T1000 (cell line): Measurements from ENCODE around the gene LTF.

Source experiments
- DNase-seq: peaks from one replicate; lab custom pipeline; 2025; ENCODE audit warnings: mixed read lengths; lab: John Stamatoyannopoulos, UW

Gene LTF

DNA sequence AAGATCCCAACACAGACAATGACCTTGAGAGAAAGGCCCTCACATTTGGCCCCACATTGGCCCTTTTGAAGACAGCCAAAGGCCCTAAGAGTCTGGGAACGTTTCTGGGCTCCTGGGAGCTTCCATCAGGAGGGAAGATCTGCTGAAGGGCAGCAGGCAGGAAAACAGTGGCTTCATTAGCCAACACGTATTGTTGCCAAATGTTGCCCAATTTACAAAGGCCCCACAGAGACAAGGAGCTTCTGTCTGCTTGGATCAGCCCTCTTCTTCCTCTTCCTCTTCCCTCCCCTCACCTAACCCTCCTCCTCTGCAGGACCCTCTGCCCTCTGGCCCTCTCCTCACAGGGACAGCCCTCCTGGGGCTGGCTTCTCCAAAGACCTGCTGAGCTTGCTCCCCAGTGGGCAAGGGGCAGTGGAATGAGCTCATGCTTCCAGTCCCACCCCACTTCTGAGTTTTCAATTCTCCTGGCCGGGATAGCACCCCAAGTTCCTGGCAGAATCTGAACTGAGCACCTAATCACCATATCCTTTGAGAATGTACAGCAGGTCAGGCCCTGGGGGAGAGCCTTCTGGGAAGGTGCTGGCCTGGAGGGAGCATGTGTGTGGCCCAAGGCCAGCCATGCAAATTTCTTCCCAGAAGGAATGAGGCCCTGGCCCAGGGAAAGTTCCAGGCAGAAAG lies 5.1 kb upstream of the LTF start:
- DNase-seq: no peak

GRCh38 chr3:46468753-46469600 lies 4.3 kb upstream of the LTF start:
- no peak for DNase-seq

DNA sequence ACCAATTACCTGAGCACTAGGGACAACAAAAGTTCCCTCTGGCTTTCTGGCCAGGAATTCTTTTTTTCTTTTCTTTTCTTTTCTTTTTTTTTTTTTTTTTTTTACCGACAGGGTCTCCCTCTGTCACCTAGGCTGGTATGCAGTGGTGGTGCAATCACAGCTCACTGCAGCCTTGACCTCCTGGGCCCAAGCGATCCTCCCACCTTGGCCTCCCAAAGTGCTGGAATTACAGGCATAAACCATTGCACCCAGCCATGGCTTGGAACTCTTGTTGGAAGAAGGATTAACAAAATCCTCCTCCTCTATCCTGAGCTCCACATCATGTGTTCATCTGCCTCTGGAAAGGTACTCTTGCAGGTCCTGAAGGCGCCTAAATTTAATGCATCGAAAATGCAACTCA lies 2.9 kb upstream of the LTF start:
- no peak for DNase-seq

- no peak for DNase-seq
These were observed 2.2 kb upstream of the LTF start for GRCh38 chr3:46466871-46467403.

- DNase-seq: no peak
These were observed 1.6 kb upstream of the LTF start for GRCh38 chr3:46466273-46466672.

DNA sequence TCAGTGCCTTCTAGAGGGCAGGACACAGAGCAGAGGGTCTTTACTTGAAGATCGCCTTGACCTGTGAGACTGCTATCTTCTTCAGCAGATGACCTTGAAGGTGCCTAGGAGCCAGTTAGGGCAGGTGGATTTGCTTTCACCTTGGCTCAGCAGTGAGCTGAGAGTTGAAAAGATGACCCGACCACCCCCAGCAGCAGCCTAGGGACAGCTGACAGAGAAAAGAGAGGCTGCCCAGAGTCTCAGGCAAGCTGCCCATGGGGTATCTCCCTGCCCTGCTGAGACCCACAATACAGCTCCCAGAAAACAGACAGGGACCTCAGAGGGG lies 453 bp upstream of the LTF start:
- DNase-seq: no peak

GRCh38 chr3:46463868-46464241 lies 850 bp downstream of the LTF start:
- DNase-seq: no peak

DNA sequence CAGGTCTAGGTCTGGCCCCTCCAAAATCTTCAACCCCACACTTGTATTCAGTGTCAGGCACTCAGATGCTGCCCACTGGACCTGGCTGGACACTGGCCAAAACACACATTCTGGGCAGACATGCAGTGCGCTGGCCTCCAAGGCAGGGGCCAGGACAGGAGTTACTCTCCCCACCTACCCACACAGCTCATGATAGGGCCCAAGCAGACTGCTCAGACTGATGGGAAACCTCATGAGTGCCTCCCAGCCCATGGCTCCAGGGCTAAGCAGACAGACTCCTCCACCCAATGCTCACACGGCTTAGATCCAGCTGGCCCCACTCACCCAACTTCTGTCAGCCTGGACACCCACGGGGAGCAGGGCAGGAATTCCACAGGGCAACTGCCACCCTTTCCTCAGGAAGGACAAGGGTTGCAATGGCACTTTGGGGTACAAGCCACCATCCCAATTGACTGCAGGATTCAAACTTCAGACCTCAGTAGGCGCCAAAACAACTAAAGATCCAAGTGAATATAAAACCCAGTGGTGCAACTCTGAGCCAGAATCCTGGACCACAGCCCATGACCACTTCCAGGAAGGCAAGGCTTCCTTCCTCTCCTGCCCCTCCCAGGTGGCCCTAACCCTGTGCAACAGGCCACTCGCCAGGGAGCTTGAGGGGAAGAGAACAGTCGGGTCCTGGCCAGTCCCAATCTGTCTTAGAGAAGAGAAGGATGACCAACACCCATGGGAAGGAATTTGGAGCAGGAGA lies 1.4 kb downstream of the LTF start:
- no peak for DNase-seq

DNA sequence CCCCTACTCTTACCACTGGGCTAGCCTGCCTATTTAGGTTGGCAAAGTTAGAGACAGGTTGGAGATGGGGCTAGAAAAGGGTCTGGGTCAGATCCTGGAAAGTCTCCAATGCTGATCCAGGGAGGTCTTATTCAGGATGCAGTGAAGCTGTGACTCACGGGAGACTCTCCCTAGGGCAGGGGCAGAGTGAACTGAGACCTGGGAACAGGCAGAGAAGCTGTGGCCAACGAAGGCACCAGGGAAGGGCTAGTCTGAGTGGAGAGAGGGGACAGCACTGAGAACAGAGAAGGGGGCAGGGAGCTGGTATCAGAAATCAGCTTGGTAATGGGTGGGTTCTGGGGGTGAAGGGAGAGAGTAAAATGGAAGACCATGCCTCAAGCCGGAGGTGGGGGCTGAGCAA lies 2.2 kb downstream of the LTF start:
- DNase-seq: no peak

- DNase-seq: no peak
These were observed 2.6 kb downstream of the LTF start for GRCh38 chr3:46462111-46462510.

- DNase-seq: no peak
These were observed 4.7 kb downstream of the LTF start for GRCh38 chr3:46460051-46460450.

- DNase-seq: no peak
These were observed 8.6 kb downstream of the LTF start for GRCh38 chr3:46456118-46456517.

DNA sequence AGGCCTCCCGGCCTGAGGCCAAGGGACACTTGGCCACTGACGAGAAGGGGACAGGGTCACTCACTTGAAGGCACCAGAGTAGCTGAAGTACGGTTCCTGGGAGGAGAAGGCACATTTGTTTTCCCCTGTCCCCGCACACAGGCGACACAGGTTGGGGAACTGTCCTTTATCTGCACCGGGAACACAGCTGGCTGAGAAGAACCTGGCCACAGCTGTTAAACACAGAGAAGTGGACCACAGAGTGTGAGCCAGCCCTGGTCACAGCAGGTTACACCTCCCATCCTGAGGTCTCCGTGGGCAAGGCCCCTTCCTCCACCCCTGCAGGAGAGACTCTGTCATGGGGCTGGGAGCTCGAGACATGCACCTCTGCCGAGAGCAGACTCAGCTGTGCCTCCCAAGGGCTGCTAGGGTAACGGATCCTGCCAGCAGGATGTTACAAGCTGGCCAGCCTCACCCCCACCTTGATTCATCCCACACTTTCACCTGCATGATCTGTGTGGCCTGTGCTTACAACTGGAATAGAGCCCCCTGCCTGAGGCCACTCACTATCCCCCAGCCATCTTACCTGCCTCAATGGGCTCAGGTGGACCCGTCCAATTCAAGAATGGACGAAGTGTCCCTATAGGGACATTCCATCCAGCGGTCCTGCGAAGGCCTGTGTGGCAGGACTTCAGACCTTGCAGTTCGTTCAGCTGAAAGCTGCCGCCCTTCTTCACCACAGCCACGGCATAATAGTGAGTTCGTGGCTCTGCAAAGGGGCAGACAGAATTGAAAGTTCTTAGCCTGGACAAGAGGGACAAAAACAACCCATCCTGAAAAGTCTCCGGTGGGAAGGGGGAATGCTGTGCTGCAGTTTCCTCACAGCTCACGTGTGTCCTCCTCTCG lies 9.2 kb downstream of the LTF start:
- DNase-seq: no peak

- DNase-seq: no peak
These were observed 10.1 kb downstream of the LTF start for GRCh38 chr3:46454606-46455005.

DNA sequence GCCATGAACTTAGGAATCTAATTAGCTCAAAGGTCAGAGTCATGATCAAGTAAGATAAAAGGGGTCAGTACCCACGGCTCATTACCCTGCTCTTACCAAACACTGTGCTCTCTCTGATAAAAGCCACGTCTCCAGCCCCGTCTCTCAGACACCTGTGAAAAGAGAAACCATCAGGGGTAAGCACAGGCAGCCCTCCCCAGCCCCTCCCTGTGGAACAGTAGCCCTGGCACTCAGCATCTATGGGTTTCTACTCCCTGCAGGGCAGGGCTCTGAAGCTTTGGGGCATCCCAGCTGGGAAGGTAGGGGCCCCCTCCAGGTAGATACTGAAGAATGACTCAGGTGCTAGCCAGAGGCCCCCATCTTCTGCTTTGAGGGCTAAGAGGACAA lies 10.5 kb downstream of the LTF start:
- no peak for DNase-seq

GRCh38 chr3:46453526-46454208 lies 11.0 kb downstream of the LTF start:
- no peak for DNase-seq

- DNase-seq: no peak
These were observed 14.8 kb downstream of the LTF start for GRCh38 chr3:46449755-46450552.

DNA sequence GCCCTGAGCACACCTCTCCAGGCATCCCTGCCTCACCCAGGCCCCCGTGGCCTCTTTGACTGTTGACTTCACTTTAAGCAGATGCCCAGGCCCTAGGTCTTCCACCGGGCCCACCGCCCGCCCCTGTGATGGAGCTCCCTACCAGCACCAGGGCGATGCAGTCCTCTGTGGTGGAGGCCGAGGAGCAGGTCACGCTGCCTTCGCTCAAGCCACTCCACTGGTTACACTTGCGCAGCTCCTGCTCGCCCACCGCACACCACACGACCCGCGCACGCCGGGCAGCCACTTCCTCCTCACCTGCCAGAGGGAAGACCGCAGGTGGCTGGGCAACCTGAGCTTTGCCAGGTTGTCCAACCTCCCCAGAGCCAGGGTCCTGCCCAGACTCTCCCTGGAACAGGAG lies 16.0 kb downstream of the LTF start:
- DNase-seq: no peak

DNA sequence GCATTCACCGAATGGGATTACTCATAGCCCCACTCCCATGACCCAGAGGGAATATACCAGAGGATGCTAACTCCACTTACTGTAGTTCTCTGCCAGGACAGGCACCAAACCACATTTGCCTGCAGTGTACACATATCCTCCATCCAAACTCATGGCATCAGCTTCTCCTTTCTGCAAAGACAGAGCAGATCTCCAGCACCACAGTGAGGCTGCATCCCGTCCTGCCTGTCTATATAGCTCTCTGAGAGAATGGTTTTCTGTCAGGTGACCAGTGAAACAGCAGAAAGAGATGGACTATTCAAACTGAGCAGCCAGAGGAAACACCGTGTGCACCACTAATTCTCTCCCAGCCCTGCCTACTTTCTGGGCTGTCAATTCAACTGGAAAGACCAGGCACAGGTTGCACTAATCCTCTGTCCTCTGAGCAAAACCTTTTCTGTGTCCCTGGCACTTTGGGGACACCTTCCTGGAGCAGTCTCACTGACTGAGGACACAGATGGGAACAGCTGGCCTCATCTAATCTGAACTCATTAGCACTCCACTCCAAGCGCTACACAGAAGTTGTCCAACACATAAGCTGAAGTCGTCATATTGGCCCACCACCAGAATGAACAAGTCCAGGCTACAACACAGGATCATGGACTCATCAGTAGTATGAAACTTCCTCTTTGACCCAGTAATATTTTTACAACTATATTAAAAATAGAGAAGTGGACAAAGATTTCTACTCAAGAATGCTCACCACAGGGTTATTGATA lies 17.3 kb downstream of the LTF start:
- DNase-seq: no peak
